Spleen (tissue), 11 donors: ENCODE results near the gene BABAM2. TPM values are rescaled to one million over a fixed set of nuclear protein-coding genes. Genes with fewer than 3 reads are reported as not detected.

ENCODE experiments used
- DNase-seq: peaks from one replicate; pipeline ENCODE4 v3.0.0-alpha.2; 2020
- H3K27ac ChIP-seq, 8 donors: fragments of 200-600 bp; sonication (generic) in 7 of 8; 1 replicate in 4 of 8; 2 replicates in 4 of 8; pipeline versions ENCODE4 v1.5.0 to v1.8.0; 2016 to 2021; ENCODE audit warnings: inconsistent platforms in 4 of 8, mild to moderate bottlenecking in 4 of 8, moderate library complexity in 1 of 8
- H3K27me3 ChIP-seq, 7 donors: fragments of 200-600 bp; sonication (generic) in 6 of 7; replicated peaks in 1 of 7; 1 replicate in 4 of 7; 2 replicates in 3 of 7; pipeline versions ENCODE4 v1.5.0 to v1.8.0; 2016 to 2021; ENCODE audit warnings: inconsistent platforms in 3 of 7, mild to moderate bottlenecking in 1 of 7
- H3K36me3 ChIP-seq, 6 donors: fragments of 200-600 bp; sonication (generic) in 5 of 6; 1 replicate in 4 of 6; 2 replicates in 2 of 6; pipeline versions ENCODE4 v1.5.0 to v1.8.0; 2016 to 2021; ENCODE audit warnings: inconsistent platforms in 2 of 6
- H3K4me1 ChIP-seq, 6 donors: fragments of 200-600 bp; sonication (generic) in 5 of 6; 1 replicate in 3 of 6; 2 replicates in 3 of 6; pipeline versions ENCODE4 v1.5.0 to v1.8.0; 2016 to 2021; ENCODE audit warnings: inconsistent platforms in 3 of 6
- H3K4me3 ChIP-seq, 8 donors: fragments of 200-600 bp; sonication (generic) in 7 of 8; 1 replicate in 4 of 8; 2 replicates in 4 of 8; pipeline versions ENCODE4 v1.5.0 to v1.8.0; 2016 to 2021; ENCODE audit warnings: inconsistent platforms in 4 of 8, mild to moderate bottlenecking in 4 of 8, moderate library complexity in 2 of 8
- H3K9me3 ChIP-seq, 8 donors: fragments of 200-600 bp; sonication (generic) in 7 of 8; 1 replicate in 4 of 8; 2 replicates in 4 of 8; pipeline versions ENCODE4 v1.5.0 to v1.8.0; 2016 to 2021; ENCODE audit warnings: inconsistent platforms in 4 of 8
- CTCF ChIP-seq, 11 experiments: fragments of 200-600 bp in 7 of 11; fragments of 450-650 bp in 4 of 11; sonication (generic) in 4 of 11; IDR thresholded peaks in 8 of 11; conservative IDR thresholded peaks in 3 of 11; 1 replicate in 7 of 11; 2 replicates in 4 of 11; pipeline versions ENCODE4 v1.4.0 to v1.8.0; 2016 to 2021; ENCODE audit warnings: antibody characterized with exemption in 11 of 11, inconsistent platforms in 4 of 11, mild to moderate bottlenecking in 1 of 11
- POLR2A ChIP-seq, 3 donors: fragments of 450-650 bp; IDR thresholded peaks; one replicate each; pipeline ENCODE4 v1.5.1; 2017; ENCODE audit warnings: antibody characterized with exemption in 3 of 3, mild to moderate bottlenecking in 1 of 3
- POLR2AphosphoS5 ChIP-seq, 3 donors: sonication (generic); formaldehyde crosslinking; IDR thresholded peaks; one replicate each; pipeline ENCODE4 v1.5.1; 2017; ENCODE audit warnings: antibody characterized with exemption in 3 of 3
- WGBS, 5 donors: extraction: QIAGEN DNeasy Blood & Tissue Kit in 3 of 5; methylation state at CpG; one replicate each; pipeline versions ENCODE4 v1.1.5 to v1.1.7; 2013 to 2018; 5-methylcytosine and 5-hydroxymethylcytosine counted together
- intact Hi-C: fragments of 100-400 bp; cut with DNase I; formaldehyde crosslinking; loops from one replicate; pipeline ENCODE4 v1.15.0; 2023; ENCODE audit warnings: low total_unique reads
- polyA plus RNA-seq, 3 donors: library from polyadenylated mRNA; stranded (reverse); fragments of 200-250 nt; gene quantifications; one replicate each; pipeline ENCODE4 v1.2.1, GENCODE V29; 2013
- total RNA-seq, 7 donors: library from RNA; depleted of rRNA in 3 of 7; stranded (reverse); fragments of >200 nt in 3 of 7; fragmentation: NEBNext Ultra II Directional in 4 of 7; extraction: Animal tissue kit (Norgen Biotek cat#: 25700) in 4 of 7; gene quantifications; one replicate each; pipeline versions ENCODE4 v1.1.0 to v1.2.1, GENCODE V29; 2016 to 2021
- donor health status: healthy with polysubstance abuse.
- donor health status: DM: no; HTN: no; CAD: no; lungs with moderate emphysema.
- donor health status: DM: no; HTN: no; CAD: no.
- donor health status: Bipolar disorder and iron deficiency.
- donor health status: healthy.
- donor health status: DM: no; HTN: no; CAD: no.
- donor health status: DM: yes; HTN: yes; CAD: no.

The BABAM2 gene
- total and polyA plus RNA-seq, 10 donors, result 16.1 to 70.1 (median 55.0) TPM

GRCh38 chr2:28240937-28241336, 350.4 kb downstream of the BABAM2 start:
- WGBS, 5 donors, result 96 to 100% (median 100%) methylated on average over 2 of the region's 2 CpGs
- no peak for TF ChIP-seq POLR2AphosphoS5 (IDR thresholded peaks at IDR 0.05)
- no peak for TF ChIP-seq POLR2A (IDR thresholded peaks at IDR 0.05)
- no peak for TF ChIP-seq CTCF (IDR thresholded peaks at IDR 0.05 in 8 of 11, conservative IDR thresholded peaks at IDR 0.05 in 3 of 11)
- intact Hi-C loops, result no loop called here
- no peak overlapping the region for H3K27ac ChIP-seq
- H3K27me3 ChIP-seq, result no peaks in the 10 kb centered on the region
- H3K9me3 ChIP-seq, result no peaks in the 10 kb centered on the region
- no peak overlapping the region for H3K4me3 ChIP-seq
- H3K4me1 ChIP-seq, result no peaks in the 10 kb centered on the region
- H3K36me3 ChIP-seq, result peaks cover 0 to 68% (median 9%) of the 10 kb centered on the region in 6 donors
- DNase-seq, result no peak

GRCh38 chr2:28247290-28247689, 356.8 kb downstream of the BABAM2 start:
- intact Hi-C loops, result no loop called here
- H3K4me3 ChIP-seq, result no peak overlapping the region
- no peaks in the 10 kb centered on the region for H3K27me3 ChIP-seq
- H3K4me1 ChIP-seq, result peaks cover 0 to 7% (median 0%) of the 10 kb centered on the region in 6 donors
- 16 to 32% (median 21%) methylated on average over 1 of the region's 1 CpG for WGBS, 5 donors
- no peaks in the 10 kb centered on the region for H3K9me3 ChIP-seq
- no peak overlapping the region for H3K27ac ChIP-seq
- no peak for DNase-seq
- H3K36me3 ChIP-seq, result peaks cover 0 to 48% (median 5%) of the 10 kb centered on the region in 6 donors
- no peak for TF ChIP-seq POLR2A (IDR thresholded peaks at IDR 0.05)
- TF ChIP-seq CTCF (IDR thresholded peaks at IDR 0.05 in 8 of 11, conservative IDR thresholded peaks at IDR 0.05 in 3 of 11), result no peak
- TF ChIP-seq POLR2AphosphoS5 (IDR thresholded peaks at IDR 0.05), result no peak

- TF ChIP-seq POLR2AphosphoS5 (IDR thresholded peaks at IDR 0.05) (no peak), CTCF (IDR thresholded peaks at IDR 0.05 in 8 of 11, conservative IDR thresholded peaks at IDR 0.05 in 3 of 11) (no peak), POLR2A (IDR thresholded peaks at IDR 0.05) (no peak)
- intact Hi-C loops, result no loop called here
- H3K27me3 ChIP-seq, result no peaks in the 10 kb centered on the region
- H3K4me3 ChIP-seq, result no peak overlapping the region
- no peaks in the 10 kb centered on the region for H3K9me3 ChIP-seq
- H3K4me1 ChIP-seq, result peaks cover 0 to 7% (median 0%) of the 10 kb centered on the region in 6 donors
- H3K27ac ChIP-seq, result no peak overlapping the region
- no peak for DNase-seq
- H3K36me3 ChIP-seq, result peaks cover 0 to 46% (median 5%) of the 10 kb centered on the region in 6 donors
These were observed 357.2 kb downstream of the BABAM2 start for GRCh38 chr2:28247734-28248133.

GRCh38 chr2:28248511-28248910, 358.0 kb downstream of the BABAM2 start:
- TF ChIP-seq POLR2AphosphoS5 (IDR thresholded peaks at IDR 0.05) (no peak), POLR2A (IDR thresholded peaks at IDR 0.05) (no peak), CTCF (IDR thresholded peaks at IDR 0.05 in 8 of 11, conservative IDR thresholded peaks at IDR 0.05 in 3 of 11) (no peak)
- Histone ChIP-seq H3K27me3 (no peaks in the 10 kb centered on the region), H3K4me1 (peaks cover 0 to 7% (median 0%) of the 10 kb centered on the region in 6 donors), H3K36me3 (peaks cover 0 to 50% (median 5%) of the 10 kb centered on the region in 6 donors), H3K27ac (no peak overlapping the region), H3K9me3 (no peaks in the 10 kb centered on the region), H3K4me3 (no peak overlapping the region)
- DNase-seq, result no peak
- WGBS, 5 donors, result 76 to 97% (median 88%) methylated on average over 2 of the region's 2 CpGs
- intact Hi-C loops, result no loop called here
